ENCODE results near the gene WARS2.
A peak's percentile ranks its signal among the peaks of the same experiment; 100 is the strongest.

The WARS2 gene

DNA sequence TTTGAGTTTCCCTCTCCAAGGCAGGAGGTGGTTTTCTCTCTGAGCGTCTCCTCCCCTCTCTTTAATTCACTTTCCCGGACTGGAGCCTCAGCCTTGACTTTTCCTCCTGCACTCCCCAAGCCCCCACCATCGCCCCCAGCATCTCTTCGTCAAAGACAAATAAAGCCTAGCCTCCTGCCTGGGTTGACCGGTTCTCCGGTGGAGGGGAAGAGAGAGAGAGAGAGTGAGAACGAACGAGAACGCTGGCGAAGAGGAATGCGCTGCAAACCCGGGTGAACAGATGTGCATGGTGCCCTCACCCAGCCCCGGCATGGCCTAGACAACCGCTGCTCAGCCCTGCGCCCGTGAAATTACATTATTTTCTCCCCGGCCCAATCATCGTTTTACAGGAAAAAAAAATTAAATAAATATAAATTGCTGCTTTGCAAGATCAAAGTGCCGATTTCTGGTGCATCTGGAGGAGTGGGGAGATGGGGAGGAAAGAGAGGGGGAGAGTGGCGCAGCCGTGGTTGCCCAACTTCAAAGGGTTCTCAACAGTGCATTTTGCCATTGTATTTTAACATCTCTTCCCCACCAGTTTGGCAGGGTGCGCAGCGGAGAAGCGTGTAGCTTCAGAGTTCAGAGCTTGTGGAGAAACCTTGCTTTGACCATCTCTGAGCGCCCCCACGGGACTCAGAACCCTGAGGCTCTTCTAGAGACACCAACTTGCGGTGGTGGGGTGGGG, 140.9 kb downstream of the WARS2 start:
- peak; percentile 58 for DNase-seq

DNA sequence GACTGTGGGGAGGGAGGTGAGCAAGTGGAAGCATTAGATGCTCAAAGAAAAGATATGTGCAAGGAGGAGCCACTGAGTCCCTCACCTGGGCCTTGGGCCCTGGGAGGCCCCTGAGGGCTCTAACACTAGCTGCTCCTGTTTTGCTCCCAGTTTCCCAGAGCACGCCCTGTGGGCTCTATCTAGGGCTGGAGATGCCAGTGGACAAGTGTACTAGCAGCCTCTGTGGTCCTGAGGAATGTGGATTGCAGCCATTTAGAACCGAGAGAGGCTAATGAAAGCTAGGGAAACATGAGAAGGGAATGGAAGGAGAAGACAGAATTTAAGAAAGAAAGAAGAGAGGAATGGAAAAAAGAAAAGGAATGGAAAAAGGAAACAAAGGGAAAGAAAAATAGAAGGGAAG, 142.3 kb downstream of the WARS2 start:
- no peak for DNase-seq

DNA sequence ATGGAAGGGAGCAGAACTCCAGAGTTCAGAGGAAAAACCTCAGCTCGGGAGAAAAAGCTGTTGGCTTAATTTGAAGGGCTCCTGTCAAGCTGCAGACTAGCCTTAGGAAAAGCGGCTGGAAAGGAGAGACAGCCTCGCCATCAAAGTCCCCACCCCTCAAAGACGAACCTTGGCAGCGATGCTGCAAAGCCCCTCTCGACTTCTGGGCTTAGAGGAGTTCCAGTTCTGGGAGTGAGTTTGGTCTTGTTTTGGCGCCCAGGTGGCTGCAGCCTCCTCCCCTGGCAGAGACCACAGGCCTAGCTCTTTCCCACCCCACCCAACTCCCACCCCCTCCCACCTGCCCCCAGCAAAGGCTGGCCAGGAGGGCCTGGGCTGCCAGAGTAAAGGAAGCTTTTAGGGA, 143.2 kb downstream of the WARS2 start:
- no peak for DNase-seq

DNA sequence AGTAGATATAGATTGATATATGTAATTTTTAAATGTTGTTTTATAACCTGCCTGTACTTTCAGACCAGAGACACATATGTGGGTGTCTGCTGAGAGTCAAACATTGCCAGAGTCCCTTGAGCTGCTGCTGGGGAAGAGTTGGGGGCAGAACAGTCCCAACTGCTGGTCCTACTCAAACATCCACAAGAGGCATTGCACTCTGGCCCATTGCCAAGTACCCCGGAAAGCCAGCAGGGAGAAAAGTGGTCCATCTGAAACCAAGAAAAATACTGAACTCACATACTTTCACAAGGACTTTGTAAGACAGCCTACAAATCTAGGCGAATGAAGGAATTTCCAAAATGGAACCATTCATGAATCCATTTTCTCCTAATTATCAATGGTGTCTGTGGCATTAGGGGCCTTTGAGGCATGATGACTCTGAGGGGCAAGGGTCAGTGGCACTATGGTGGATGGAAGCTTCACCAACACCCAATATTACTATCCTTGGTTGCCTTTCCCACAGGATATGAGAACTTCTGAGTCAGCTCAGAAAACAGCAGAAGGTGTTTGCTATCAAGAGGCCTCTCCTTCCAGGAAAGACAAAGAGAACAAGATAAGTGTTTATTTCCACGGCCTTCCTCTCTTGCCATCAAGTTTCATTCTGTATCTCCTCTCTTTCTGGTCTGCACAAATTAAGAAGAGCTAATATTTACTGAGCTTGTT, 145.0 kb downstream of the WARS2 start:
- no peak for DNase-seq

DNA sequence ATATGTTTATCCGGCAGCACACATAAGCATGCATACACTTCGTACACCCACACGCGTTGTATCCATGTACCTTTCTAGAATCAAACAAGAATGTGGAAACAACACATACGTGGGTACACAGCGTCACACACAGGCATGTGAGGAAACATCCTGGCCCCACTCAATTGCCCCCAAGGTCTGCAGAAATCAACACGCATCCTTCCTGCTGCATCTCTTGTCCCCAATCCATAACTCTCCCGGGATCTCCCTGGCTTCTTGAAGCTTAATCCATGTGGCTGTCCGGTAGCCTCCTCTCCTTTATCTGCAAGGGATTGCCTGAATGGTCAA, 146.8 kb downstream of the WARS2 start:
- DNase-seq, result no peak

DNA sequence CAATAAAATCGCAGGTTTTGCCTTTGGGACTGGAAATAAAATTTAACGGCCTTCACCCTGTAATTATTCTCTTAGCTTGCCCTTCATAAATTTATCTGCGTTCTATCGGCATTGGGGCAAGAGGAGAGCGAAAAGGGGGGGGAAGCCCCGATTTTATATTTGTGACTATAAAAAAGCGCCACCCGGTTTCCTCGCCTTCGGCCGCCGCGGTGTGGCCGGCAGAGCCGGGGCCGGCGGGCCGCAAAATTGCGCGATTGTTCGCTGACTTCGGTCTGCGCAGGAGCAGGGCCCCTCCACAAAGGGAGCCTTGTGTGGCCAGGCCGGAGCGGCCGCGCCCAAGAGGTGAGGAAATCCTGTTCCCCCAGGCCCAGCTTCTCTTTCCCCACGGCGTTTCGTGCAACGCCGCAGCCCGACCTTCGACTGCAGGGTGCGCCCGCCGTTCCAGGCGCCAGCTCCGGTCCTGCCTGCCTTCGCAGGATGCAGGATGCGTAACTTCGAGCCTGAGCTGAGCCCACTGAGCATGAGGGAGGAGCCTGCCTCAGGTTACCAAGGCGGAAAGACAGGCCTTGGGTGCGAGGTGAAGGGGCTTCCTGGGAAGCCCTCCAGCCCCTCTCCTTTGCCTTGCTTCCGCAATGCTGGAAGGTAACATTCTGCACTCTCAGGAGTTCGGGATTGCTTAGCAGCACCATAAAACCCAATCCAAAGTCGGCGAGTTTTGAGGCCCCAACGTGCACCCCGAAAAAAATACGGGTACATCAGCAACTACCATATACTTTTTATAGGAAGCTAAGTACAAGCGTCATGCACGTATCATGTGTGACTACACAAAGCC, 147.4 kb downstream of the WARS2 start:
- peak; percentile 80 for DNase-seq

DNA sequence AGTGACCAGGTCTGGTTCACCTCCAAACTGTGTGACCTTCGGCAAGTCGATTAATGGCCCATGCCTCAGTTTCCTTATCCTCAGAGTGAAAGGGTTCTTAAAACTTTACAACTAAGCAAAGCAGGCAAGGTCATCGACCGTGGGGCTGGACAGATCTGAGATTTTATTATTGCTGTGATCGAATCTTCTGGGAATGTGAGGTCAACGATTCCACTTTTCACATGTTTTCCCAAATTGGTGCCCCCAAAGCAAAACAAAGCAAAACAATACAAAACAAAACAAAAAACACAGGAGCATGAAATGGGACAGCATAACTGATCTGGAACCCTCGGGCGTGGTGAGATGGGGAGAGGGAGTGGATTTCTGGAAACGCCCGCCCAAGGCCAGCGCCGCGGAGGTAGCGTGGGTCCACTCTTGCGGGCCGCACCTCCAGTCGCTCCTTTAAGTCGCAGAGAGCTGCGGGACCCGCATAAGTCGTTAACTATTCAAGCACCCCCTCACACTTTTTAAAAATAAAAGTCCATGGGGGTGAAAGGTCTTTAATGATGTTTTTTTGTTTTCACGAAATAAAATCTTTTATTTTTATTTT, 148.1 kb downstream of the WARS2 start:
- peak; percentile 45 for DNase-seq

DNA sequence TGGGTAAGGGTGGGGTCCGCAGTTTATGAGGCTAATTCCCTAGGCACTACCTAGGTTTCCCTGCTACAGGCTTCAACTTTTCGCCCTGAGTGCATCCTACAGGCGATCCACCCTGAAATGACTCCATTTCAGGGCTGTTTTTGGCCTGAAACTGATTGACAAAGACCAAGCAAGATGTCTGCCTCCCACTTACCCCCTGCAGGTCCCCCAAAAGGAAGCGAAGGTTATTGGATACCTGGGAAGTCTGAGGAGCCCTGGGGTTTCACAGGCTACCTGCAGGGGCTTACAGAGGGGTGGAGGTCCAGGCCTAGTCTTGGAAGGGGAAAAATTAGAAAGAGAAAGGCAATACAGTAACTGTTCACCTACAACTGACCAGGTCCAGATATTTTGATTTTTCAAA, 149.0 kb downstream of the WARS2 start:
- no peak for DNase-seq

DNA sequence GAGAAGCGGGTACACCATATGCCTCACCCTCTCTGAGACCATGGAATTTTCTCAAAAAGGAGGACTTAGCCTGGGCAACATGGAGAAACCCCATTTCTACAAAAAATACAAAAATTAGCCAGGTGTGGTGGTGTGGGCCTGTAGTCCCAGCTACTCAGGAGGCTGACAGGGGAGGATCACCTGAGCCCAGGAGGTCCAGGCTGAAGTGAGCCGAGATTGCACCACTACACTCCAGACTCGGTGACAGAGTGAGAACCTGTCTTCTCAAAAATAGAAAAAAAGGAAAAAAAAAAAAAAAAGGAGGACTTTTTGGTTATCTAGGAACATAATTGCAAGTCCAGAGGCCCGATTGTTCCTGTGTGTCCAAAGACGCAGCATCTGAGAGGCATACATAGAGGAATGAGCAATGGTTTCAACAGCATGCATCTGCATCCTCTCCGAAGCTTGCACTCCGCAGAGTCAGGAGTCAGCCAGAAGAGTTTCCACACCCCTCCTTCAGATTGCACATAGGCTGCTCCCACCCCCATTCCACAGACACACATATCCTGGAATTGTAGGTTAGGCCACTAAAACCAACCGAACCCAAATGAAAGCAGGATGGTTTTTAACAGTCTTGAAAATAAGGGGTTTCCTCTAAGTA, 149.8 kb downstream of the WARS2 start:
- DNase-seq, result no peak

DNA sequence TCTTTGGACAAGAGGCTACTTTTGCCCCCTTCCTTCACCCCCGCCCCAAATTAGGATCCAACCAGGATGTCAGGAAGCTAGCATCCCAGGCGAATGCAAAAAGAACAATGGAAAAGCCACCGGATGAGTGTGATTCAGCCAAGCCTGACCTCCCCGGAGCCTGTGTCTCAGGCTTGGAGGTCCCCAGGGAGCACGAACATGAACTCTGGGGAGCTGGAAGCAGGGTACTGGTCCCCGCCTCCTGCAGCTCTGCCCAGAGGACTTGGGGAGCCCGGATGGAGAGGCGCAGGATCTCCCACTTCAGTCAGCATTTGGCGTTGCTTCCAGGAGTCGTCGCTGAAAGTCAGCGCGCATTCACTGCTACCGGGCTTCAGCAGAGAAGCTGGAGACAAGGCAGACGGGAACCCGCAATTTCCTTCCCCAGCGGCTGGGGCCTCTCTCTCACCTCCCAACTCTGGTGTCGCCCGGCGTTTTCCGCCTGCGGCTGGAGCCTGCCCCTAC, 150.5 kb downstream of the WARS2 start:
- DNase-seq, result peak; percentile 59

DNA sequence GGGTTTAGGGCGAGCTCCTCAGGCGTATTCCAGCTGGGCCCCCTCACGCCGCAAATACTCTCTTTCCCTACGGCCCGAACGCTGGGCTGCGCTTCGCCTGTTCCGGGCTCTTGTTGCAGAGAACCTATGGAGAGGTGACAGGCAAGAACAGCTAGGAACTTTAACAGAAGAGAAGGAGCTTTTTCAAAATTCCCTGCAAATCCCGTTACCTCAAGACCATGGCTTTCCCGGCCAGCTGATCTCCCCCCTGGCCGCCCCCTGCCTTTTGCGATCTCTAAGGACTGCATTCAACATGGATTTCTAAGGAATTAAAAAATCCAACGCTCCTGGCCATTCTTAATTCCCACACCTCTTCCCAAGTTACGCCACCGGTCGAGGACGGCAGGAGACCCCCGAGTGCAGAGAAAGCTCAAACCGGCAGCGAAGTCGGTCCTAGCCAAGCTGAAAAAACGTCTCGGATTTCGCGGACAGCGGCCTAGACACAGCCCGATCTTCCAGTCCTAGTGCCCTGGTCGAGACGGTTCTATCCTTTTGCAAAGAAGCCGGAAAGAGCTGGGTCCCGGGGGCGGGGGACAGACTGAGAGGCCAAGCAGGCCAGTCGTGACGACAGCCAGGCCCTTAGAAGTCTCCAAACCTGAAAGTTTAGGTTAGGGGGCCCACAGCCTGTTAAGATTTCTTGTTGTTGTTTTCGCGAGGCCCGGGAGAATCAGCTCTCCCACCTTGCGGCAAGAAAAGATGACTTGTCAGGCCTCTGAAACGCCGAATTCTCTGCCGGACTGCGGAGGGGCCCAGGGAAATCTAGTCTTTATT, 151.2 kb downstream of the WARS2 start:
- DNase-seq, result peak; percentile 63

DNA sequence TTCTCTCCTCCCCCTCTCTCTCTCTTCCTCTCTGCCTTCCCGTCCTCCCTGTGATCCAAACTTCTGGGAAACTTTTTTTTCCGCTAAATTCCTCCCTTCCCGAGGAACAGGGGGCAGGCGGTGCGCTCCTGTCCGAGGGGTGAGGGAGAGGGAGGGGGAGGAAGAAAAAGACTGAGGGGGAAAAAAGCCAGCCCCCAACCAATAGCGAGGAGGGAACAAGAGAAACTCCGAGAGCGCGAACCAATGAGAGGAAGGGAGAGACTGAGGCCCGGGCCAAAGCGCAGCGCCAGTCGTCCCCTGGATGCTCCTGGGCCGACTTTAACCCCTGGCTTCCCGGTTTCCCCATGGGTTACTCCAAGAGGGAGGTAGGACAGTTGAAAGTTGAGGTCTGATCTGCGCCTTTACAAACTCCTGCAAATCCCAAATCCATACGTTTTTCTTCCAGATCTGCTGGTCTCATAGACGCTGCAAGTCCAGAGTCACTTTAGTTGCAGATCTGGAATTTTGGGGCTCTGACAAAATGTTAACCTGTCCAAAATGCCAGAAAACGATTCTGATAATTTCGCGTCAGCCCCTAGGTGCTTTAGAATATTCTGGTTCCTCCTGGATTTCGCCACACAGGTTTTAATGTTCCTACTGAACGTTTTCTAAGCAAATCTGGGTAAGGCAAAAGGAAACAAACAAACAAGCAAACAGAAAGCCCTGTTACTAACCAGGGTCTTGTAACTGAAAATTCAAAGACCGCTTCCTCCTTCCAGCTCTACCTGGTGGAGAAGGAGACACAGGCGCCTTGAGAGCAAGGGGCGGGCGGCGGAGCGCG, 152.1 kb downstream of the WARS2 start, which contains the start of gene TBX15:
TSS of gene TBX15 (minus strand) at position 158 of the 820 bp plus-strand sequence. CDS start 548 bp downstream, outside the sequence.
- peak; percentile 60 for DNase-seq

DNA sequence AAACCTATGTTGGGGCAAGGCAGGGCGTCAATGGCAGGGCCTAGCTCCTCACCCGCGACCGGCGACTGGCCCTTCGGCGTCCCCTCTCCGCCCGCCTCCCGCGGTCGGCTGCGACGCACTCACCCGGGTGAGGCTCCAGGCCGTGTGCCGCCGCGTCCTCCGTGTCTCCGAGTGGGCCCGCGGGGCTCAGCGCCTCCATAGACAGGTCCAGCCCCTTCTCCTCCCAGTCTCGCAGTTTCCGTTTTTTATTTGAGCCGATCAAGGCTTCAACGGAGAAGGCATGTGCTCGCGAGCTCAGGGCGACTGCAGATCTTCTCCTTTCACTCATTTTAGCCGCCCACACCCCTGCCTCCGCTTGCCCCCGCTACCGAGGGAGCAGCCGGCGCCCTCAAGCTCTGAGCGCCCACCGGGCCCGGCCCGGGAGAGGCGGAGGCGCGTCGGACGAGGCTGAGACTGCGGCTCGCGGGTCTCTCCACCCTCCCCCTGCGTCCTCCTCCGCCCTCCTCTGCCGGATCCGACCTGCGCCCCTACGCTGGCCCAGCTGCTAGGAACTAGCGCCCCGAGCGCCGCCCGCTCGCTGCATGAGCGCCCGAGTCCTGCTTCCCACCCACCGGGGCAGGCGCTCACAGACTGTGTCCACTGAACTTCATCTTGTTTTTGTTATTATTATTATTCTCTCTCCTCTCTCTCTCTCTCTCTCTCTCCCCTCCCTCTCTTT, 152.8 kb downstream of the WARS2 start:
- peak; percentile 85 for DNase-seq

DNA sequence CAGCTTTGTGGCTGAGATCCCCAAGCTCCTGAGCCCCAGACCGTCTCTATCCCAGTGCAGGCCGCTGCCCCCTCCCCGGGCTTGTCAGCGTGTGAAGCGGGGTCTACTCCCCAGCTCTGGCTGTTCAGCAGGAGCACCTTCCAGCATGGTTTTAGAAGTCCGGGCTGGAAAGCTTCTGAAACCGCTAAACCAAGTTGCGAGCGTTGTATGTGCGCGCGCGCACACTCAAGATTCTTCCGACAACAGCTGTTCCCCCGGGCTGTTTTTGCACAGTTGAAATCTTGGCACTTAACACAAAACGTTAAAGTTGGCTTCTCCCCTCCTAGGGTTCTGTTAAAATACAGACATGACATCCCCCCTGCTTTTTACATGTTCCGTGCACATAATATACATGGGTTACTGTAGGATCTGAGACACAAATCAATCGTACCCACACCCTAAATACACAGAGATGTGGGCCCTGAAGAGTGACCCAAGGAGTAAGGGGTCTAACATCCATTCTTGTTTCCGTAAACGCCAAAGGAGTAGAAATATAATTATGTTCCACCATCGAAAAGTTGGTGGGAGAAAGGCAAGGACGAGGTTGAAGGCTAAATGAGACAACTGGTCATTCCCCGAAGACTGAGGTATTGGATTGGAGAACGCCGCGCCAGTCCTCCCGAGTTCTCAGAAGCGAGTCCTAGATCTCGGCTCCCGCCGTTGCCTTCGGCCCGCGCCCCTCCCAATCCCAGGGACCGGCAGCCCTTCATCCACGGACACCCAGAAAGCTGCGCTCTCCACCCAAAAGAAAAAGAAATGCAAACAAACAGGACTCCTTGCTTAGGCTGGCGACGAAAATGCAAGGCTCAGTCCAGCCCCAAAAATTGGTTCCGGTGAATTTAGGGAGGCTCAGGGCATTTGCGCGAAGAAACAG, 153.6 kb downstream of the WARS2 start:
- peak; percentile 72 for DNase-seq

DNA sequence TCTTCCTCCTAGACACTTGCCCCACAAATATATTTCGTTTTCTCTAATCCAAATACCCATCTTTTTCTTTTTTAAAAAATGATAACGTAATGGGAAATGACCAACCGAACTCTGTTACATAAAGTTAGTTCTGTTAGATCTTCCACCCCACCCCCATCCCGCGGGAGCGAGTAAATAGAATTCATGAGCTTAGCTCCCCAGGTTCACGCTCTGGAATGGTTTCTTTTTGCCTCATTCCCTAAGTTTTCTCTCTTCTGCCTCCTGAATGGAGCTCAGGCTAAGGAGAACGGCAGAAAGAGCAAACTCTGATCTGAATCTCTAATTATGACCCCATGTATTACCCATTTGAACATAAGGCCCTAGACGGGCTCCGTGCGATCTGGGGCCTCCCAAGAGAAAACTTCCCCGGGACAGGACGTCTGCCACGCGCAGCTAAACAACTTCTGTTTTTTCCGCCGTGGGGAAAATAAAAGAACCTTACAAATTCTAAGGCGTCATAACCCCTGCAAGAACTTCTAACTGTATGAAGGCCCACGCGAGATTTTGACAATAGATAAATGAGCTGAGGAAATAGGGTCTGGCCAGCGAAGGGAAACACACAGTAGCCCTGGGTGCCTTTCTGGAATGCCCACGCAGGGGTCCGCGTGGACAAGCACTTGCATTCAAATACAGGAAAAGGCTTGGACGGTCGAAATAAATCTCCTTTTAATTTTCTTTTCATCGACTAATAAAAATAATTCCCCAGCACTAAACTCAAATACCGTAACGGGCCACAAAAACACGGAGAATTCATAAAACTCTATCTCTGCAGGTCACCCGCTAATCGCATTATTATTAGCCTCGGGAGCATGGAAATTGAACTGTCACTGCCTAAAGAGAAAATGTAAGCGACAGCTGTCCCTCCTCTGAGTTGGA, 154.6 kb downstream of the WARS2 start:
- peak; percentile 48 for DNase-seq

DNA sequence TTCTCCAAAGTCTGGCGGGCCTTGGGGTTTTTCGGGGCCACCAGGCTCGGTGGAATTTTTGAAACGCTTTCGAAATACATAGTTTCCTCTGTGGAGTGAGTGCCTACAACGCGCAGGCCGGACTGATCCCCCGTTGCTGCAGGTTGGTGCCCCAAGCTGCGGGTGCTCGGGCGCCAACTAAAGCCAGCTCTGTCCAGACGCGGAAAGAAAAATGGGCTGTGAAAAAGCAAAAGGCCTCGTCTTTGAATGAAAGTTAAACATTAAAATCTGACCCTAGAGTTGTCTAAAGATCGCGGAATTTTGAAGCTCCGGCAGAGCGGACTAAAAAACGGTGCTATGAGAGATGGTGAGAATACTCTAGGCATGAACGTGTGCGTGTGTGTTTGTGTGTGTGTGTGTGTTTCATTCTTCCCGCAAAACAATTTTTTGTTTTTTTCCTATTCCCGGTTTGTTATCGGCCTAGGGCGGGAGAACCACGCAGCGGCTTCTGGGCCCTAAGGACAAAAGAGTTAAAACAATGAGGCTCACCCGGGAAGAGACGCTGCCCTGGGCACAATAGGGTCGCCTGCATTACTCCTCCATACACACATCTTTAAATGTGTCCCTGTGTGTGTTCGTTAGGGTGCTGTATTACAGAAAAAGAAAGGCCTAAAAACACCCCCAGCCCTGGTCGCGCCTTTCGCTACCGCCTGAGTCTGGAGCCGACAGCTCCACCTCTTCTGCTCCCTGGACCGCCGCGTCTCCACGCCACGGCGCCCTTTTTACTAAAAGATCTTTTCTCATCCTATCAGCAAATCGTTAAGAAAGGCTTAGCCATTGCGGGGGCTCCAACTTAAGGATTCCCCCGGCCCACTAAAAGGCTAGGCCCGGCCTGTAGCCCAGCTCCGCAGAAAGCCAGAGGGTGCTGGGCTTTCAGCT, 155.5 kb downstream of the WARS2 start:
- peak; percentile 80 for DNase-seq

Data from right kidney (tissue), 1 donor.